GM19238 (cell line): Measurements from ENCODE around the gene DMBT1.

Experiments used
- DNase-seq: peaks from one replicate; pipeline ENCODE4 v3.0.0; 2011; ENCODE audit warnings: low spot score; ENCODE audit not compliant: insufficient read length

DMBT1 gene

DNA sequence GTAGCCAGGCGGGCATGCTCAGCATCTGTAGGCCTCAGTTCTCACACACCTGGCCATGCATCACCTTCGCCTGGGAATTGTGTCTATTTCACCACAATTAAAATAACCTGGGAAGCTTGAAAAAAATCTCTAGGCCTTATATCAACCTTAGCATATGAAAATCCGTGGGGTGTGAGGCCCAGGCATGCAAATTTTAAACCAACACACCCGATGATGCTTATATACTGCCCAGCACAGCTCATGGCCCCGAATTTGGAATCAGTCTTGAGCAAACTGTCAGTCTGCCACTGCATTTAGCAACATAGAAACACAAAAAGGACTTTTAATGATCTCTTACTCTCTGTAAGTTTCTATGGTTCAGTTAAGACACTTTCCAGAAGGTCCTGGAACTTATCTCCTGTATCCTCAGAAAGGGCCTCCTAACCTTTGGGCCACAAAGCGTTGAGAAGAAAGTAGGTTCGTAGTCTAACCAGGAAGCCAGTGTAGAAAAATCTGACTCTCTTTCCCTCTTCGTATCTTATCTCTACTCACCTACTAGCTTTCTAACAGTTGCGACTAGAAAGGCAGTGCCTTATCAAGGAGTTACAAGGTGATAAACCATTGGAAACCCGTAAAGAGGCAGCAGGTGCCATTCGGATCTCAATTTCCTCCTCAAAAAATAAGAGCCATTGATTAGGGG, 12.0 kb upstream of the DMBT1 start:
- no peak for DNase-seq

- no peak for DNase-seq
Measured at GRCh38 chr10:122549636-122550035, 10.9 kb upstream of the DMBT1 start.

DNA sequence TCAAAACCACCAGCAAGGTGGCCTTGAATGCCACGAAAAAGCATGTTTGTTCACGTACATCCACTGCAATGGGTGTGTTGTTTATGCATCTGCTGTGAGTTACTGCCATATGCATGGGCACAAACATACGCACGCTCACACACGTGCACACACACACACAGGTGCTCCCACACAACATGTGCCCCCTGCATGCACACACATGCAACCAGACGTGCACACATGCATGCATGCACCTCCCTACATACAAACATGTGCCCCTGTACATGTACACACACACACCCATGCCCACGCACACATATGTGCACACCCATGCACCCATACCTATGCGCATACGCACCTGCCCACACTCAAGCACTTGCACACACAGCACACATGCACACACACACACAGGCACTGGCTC, 10.1 kb upstream of the DMBT1 start:
- DNase-seq: no peak

DNA sequence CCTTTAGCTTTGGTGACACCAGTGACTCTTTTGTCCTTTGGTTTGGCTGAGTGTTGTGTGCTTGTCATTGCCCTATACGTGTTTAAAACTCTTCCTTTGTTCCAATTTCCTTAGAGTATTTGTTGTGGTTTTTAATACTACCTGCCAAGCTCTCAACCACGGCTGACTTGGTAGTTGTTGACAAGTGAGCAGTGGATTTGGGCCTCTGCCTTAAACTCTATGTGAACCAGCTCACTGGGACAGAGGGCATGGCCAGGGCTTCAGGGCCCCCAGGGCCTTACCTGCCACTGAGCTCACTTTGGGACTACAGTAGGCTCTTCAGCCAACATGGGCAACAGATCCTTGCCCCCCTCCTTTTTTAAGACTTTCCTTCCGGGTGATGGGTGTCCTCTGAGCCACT, 9.6 kb upstream of the DMBT1 start:
- DNase-seq: no peak

GRCh38 chr10:122551450-122551849, 9.1 kb upstream of the DMBT1 start:
- no peak for DNase-seq

DNA sequence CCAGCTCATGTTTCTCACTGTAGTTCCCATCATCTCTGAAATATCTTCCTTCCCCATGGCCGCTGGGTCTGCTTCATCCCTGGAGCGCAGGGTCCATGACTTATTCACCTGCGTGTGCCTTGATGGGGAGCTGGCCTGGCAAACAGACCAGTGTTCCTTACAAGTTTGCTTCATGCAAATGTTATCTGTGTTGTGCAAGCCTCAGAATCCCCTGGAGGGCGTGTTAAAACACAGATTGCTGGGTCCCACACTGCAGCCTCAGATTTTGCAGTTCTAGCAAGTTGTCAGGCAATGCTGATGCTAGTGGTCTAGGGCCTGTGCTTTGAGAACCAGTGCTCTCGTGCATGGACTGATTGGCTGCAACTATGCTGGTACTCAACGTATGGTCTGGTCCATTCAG, 7.2 kb upstream of the DMBT1 start:
- DNase-seq: no peak

DNA sequence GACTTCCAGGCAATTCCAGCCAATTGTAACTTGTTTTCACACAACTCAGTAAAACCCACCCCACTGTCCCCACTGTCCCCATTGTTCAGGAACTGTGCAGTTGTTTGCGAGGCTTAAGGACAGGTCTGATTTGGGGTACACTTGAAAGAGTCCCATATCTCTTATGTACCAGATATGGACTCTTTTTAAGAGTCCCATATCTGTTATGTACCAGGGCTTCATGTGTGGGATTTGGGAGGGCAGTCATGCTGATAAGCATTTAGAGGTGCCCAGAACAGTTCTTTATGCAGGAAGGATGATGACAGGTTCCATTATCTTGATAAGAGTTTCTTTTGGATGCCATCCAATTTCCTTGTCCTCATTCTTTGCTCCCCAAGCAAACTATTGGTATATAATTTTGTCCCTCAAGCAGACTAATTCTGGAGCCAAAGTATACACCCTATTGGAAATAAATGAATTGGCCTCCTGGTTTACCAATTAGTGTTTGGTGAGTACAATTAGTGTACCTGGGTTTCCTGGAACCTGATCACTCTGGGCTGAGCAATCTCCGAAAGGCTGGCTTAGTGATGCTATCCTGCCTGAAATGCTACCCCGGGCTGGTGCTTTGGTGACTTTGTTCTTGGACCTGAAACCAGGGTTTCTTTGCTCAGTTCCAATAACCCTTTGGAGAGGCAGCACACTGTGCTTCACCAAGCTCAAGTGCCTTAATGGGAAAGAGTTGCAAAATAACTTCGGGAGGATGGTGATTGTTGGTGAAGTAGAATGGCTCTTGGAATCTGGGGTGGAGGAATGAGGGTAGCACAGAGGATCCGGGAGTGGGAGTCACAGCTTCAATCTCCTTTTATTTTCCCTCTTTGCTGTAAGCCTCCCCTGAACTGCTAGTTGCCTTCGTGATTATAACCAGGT, 6.2 kb upstream of the DMBT1 start:
- no peak for DNase-seq

- DNase-seq: no peak
Measured at GRCh38 chr10:122555442-122555841, 5.1 kb upstream of the DMBT1 start.

DNA sequence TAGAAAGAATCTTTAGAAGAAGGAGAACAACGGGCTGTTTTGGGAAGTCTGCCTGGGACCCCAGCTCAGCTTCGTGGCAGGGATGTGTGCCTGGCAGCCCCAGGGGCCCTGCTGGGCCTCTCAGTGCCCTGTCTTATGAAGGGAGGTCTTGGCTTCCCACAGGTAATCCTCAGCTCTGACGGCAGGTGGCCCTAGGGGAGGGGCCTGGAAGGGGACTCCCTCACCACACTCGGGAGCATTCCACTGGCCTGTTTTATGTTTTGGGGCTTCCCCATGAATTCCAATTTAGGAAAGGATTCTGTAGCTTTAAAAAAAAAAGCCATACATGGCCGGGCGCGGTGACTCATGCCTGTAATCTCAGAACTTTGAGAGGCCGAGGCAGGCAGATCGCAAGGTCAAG, 3.0 kb upstream of the DMBT1 start:
- no peak for DNase-seq

DNA sequence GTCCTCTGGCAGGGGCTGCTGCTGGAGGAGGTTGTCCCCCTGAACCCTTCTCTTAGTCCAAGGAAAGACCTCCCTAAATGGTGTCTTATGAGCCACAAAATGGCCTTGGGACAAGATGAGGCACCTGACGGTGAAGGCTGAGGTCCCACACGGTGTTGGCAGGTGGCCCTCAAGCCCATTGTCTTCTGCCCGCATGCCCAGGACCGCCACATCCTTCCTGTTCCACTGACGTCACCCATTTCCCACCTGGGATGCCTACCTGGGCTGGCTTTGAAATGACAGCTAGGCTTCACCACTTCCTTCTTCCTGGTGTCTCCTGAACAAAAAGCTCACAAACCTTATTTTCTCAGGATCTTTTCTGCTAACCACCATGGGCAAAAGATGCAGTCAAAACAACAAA, 2.1 kb upstream of the DMBT1 start:
- no peak for DNase-seq

DNA sequence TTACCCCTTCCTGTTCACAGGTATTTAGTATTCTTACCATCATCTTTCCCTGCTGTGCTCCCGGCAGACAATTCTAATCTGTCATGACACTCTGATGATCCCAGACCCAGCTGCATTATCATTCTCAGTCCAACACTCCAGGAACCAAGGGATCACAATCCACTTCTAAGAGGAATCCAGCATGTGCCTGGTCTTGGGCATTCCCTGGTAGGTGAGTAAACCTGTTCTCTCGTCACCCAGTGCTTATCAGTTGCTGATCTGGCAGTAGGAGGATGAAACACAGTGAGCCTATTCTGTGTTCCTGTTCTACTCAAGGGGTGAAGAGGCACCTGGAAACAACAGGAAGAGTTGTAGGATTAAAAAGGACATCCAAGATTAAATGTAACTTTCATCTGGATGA, 1.3 kb upstream of the DMBT1 start:
- DNase-seq: no peak

- DNase-seq: no peak
Measured at GRCh38 chr10:122561212-122561611, 658 bp downstream of the DMBT1 start.

DNA sequence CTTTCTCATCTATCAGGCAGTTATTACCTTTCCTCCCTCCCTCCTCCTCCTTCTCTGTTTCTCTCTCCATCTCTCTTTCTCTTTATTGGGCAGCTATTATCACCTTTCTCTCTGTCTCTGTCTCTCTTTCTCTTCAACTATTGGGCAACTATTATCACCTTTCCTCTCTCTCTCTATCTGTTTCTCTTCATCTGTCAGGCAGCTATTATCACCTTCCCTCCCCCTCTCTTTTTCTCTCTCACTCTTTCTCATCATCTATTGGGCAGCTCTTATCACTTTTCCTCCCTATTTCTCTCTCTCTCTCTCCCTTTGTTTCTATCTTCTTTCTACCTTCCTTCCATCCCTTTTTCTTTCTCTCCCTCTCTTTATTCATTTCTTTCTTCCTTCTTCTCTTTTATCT, 1.2 kb downstream of the DMBT1 start:
- DNase-seq: no peak

DNA sequence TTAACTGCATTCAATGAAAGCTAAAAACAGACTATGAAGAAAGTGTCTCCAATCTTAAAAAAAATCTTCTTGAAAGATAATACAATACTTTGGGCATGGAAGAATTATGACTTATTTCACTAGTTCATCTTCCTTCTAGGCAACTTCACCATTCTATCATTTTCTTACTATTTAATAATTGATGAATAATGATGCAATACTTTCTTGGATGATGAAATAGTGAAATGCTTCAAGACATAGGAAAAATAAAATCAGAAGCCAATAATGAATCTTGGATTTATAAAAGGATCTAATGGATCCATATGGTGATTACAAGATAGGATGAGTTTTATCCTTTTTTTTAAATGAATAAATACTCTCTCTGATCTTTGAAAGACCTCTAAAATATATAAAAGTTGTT, 4.4 kb downstream of the DMBT1 start:
- no peak for DNase-seq

- peak; percentile 13 for DNase-seq
Measured at GRCh38 chr10:122565766-122566206, 5.2 kb downstream of the DMBT1 start.

GRCh38 chr10:122566632-122567031, 6.1 kb downstream of the DMBT1 start:
- no peak for DNase-seq

- DNase-seq: no peak
Measured at GRCh38 chr10:122567056-122567660, 6.6 kb downstream of the DMBT1 start.

DNA sequence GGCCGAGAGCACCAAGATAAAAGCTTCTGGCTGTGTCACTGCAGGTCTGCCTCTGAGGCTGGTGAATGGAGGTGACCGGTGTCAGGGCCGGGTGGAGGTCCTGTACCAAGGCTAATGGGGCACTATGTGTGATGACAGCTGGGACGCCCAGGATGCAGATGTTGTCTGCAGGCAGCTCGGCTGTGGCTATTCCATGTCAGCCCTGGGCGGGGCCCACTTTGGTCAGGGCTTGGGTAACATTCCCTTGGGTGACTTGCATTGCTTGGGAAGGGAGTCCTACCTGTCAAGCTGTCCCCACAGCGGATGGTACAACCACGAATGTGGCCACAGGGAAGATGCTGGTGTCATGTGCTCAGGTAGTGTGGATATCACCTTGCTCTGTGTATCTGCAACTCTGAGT, 8.0 kb downstream of the DMBT1 start:
- DNase-seq: no peak

DNA sequence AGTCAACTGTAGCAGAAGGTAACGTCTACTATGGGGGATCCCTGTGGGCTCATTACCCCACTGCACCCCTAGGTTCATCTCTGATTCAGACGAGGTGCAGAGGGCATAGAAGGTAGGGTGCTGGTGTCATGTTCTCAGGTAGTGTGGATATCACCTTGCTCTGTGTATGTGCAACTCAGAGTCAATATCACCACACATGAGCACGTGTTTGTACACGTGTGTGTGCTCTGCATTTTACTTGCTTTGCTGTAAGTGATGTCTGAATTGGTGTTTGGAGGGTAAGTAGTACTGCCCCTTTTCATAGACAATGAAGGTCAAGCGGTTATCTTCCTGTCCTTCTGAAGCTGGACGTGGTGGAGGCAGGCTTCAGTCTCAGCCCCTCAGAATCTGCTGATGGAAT, 10.4 kb downstream of the DMBT1 start:
- no peak for DNase-seq

DNA sequence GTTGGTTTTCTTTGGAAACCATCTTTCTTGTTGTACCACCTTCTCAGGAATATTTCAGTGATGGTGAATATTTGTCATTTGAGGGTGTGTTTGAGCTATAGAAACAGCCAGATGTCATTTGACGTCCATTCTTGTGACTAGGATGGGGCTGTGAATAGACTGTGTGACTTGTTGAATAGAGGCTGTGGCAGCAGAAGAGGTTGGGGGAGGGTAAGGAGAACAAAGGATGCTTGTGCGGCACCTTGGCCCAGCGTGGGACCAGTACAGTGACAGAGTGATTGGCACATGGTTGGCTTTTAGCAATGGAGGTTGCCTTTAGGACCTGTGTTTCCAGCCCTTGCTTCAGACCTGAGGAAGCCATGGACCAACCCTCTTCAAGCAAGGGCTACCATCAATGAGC, 11.3 kb downstream of the DMBT1 start:
- DNase-seq: no peak

GRCh38 chr10:122575776-122576175, 15.2 kb downstream of the DMBT1 start:
- no peak for DNase-seq

GRCh38 chr10:122576291-122576690, 15.7 kb downstream of the DMBT1 start:
- no peak for DNase-seq
